ENCODE measurements around the gene SCIN.

- TF ChIP-seq GATA3 (IDR thresholded peaks at IDR 0.05; ENCODE audit: low read depth, low read length) (no peak), GATA2 (IDR thresholded peaks at IDR 0.05; ENCODE audit: low read depth, low read length) (no peak)
These were observed 19.6 kb upstream of the SCIN start for GRCh38 chr7:12550956-12551355.

All from SH-SY5Y (cell line).